A549 (cell line): ENCODE results near the gene TMEM200A. TPM values are rescaled to one million over a fixed set of nuclear protein-coding genes. Genes with fewer than 3 reads are reported as not detected.

ENCODE experiments used
- ATAC-seq, 2 experiments: fragments of 200-7000 bp in 1 of 2; fragments of >200 bp in 1 of 2; cut with Nextera tagmentation in 1 of 2; cut with Tn5 transposase in 1 of 2; 3 replicates each; pipeline versions ENCODE4 v1.8.0 to v1.9.1; 2018 to 2020; ENCODE audit warnings: mild to moderate bottlenecking in 1 of 2, moderate library complexity in 1 of 2
- CTCF ChIA-PET: fragments of 300-600 bp; sonication (Branson Sonifier 250); formaldehyde crosslinking; extraction: SDS; loops from one replicate; lab custom pipeline; 2021; ENCODE audit warnings: antibody characterized with exemption, inconsistent platforms; lab: Yijun Ruan, JAX
- POLR2A ChIA-PET: fragments of 350-600 bp; formaldehyde crosslinking; extraction: SDS; loops from one replicate; lab custom pipeline; 2021; ENCODE audit warnings: antibody characterized with exemption, inconsistent platforms; lab: Yijun Ruan, JAX
- DNase-seq, 2 experiments: peaks; one replicate each; pipeline versions ENCODE4 v3.0.0 to v3.0.0-alpha.2; 2011 to 2016; ENCODE audit warnings: low read depth in 1 of 2, low spot score in 1 of 2
- FAIRE-seq: peaks from 2 replicates; lab custom pipeline; 2011; peaks lifted over from hg19 to GRCh38; lab: Jason Lieb, UNC
- H3K27ac ChIP-seq, 2 experiments: fragments of >200 bp; sonication (Bioruptor Twin); formaldehyde crosslinking; 3 replicates each; pipeline ENCODE4 v1.5.1; 2016 to 2017
- H3K4me1 ChIP-seq: fragments of >200 bp; sonication (Bioruptor Twin); formaldehyde crosslinking; 3 replicates; pipeline ENCODE4 v1.6.1; 2016
- H3K4me2 ChIP-seq: fragments of >200 bp; sonication (Bioruptor Twin); formaldehyde crosslinking; 3 replicates; pipeline ENCODE4 v1.6.1; 2016
- H3K4me3 ChIP-seq: fragments of >200 bp; sonication (Bioruptor Twin); formaldehyde crosslinking; 3 replicates; pipeline ENCODE4 v1.5.1; 2016
- H3K9me3 ChIP-seq: fragments of >200 bp; sonication (Bioruptor Twin); formaldehyde crosslinking; 3 replicates; pipeline ENCODE4 v1.6.1; 2016
- BHLHE40 ChIP-seq: IDR thresholded peaks from 2 replicates; pipeline ENCODE4 v1.6.1; 2012; ENCODE audit warnings: low read depth, low read length, inconsistent platforms
- CEBPB ChIP-seq, 2 experiments: fragments of >200 bp in 1 of 2; sonication (Bioruptor Twin) in 1 of 2; formaldehyde crosslinking in 1 of 2; IDR thresholded peaks; 2 replicates each; pipeline ENCODE4 v1.6.1; 2012 to 2016
- CHD2 ChIP-seq: fragments of 150-350 bp; IDR thresholded peaks from 2 replicates; pipeline ENCODE4 v1.6.1; 2014; ENCODE audit warnings: low read length; ENCODE audit not compliant: partially characterized antibody
- CTCF ChIP-seq: fragments of >200 bp; sonication (Bioruptor Twin); formaldehyde crosslinking; IDR thresholded peaks from 3 replicates; pipeline ENCODE4 v1.5.1; 2016
- E2F6 ChIP-seq: IDR thresholded peaks from 2 replicates; pipeline ENCODE4 v1.6.1; 2012; ENCODE audit warnings: low read depth, borderline replicate concordance
- EHF ChIP-seq: fragments of 250-450 bp; sonication (Bioruptor Pico); IDR thresholded peaks from 2 replicates; pipeline ENCODE4 v1.5.0; 2020; ENCODE audit warnings: mild to moderate bottlenecking
- EHMT2 ChIP-seq: fragments of 200-600 bp; sonication (generic); IDR thresholded peaks from 2 replicates; pipeline ENCODE4 v1.6.1; 2016; ENCODE audit warnings: antibody characterized with exemption, low read depth, mild to moderate bottlenecking, moderate library complexity
- ESRRA ChIP-seq: fragments of 150-350 bp; IDR thresholded peaks from 2 replicates; pipeline ENCODE4 v1.6.1; 2014; ENCODE audit warnings: mild to moderate bottlenecking, low read length, borderline replicate concordance
- FOSL2 ChIP-seq, 2 experiments: fragments of 450-650 bp in 1 of 2; fragments of >200 bp in 1 of 2; sonication (Bioruptor Twin) in 1 of 2; formaldehyde crosslinking; IDR thresholded peaks; 2 replicates each; pipeline versions ENCODE4 v1.5.0 to v1.6.1; 2016 to 2020; ENCODE audit warnings: mild to moderate bottlenecking in 1 of 2, moderate library complexity in 1 of 2
- FOXS1 ChIP-seq: fragments of 250-450 bp; sonication (Bioruptor Pico); IDR thresholded peaks from 2 replicates; pipeline ENCODE4 v1.5.0; 2020; ENCODE audit warnings: mild to moderate bottlenecking, moderate library complexity
- HEYL ChIP-seq: fragments of 250-450 bp; sonication (Bioruptor Pico); IDR thresholded peaks from 2 replicates; pipeline ENCODE4 v1.8.0; 2021; ENCODE audit warnings: mild to moderate bottlenecking, moderate library complexity
- HOXA7 ChIP-seq: fragments of 250-450 bp; sonication (Bioruptor Pico); IDR thresholded peaks from 2 replicates; pipeline ENCODE4 v1.5.0; 2020; ENCODE audit warnings: mild to moderate bottlenecking, moderate library complexity
- HOXB5 ChIP-seq: fragments of 250-450 bp; sonication (Bioruptor Pico); IDR thresholded peaks from 2 replicates; pipeline ENCODE4 v1.5.0; 2020; ENCODE audit warnings: mild to moderate bottlenecking, moderate library complexity
- KDM5A ChIP-seq: fragments of 200-600 bp; sonication (generic); IDR thresholded peaks from 2 replicates; pipeline ENCODE4 v1.6.1; 2016; ENCODE audit warnings: antibody characterized with exemption, mild to moderate bottlenecking
- MAFK ChIP-seq: fragments of 450-650 bp; IDR thresholded peaks from 2 replicates; pipeline ENCODE4 v1.6.1; 2014; ENCODE audit not compliant: partially characterized antibody
- MAX ChIP-seq: IDR thresholded peaks from 2 replicates; pipeline ENCODE4 v1.6.1; 2012
- MYC ChIP-seq: IDR thresholded peaks from 2 replicates; pipeline ENCODE4 v1.6.1; 2012; ENCODE audit warnings: mild to moderate bottlenecking, inconsistent platforms, low read length, improper control_type of control experiment, borderline replicate concordance
- NFE2L2 ChIP-seq: fragments of 150-350 bp; conservative IDR thresholded peaks from 2 replicates; pipeline ENCODE4 v1.6.1; 2014; ENCODE audit warnings: low read length
- PHF8 ChIP-seq: fragments of 200-600 bp; sonication (generic); IDR thresholded peaks from 2 replicates; pipeline ENCODE4 v1.6.1; 2016; ENCODE audit warnings: low read depth, mild to moderate bottlenecking, antibody characterized with exemption, moderate library complexity, borderline replicate concordance
- POLR2AphosphoS2 ChIP-seq: conservative IDR thresholded peaks from 2 replicates; pipeline ENCODE4 v1.6.1; 2012; ENCODE audit warnings: low read length, improper control_type of control experiment, inconsistent platforms
- RCOR1 ChIP-seq: fragments of 150-350 bp; IDR thresholded peaks from 2 replicates; pipeline ENCODE4 v1.6.1; 2014; ENCODE audit warnings: antibody characterized with exemption, low read length, low read depth
- SMC3 ChIP-seq: fragments of >200 bp; sonication (Bioruptor Twin); formaldehyde crosslinking; IDR thresholded peaks from 3 replicates; pipeline ENCODE4 v1.6.1; 2018; ENCODE audit warnings: inconsistent platforms
- SREBF2 ChIP-seq: fragments of 450-650 bp; IDR thresholded peaks from 2 replicates; pipeline ENCODE4 v1.6.1; 2014; ENCODE audit warnings: mild to moderate bottlenecking, moderate library complexity
- TFCP2L1 ChIP-seq: fragments of 250-450 bp; sonication (Bioruptor Pico); IDR thresholded peaks from 2 replicates; pipeline ENCODE4 v1.5.0; 2021; ENCODE audit warnings: mild to moderate bottlenecking
- TP53 ChIP-seq: fragments of 250-450 bp; sonication (Bioruptor Pico); IDR thresholded peaks from 2 replicates; pipeline ENCODE4 v1.5.0; 2021; ENCODE audit warnings: mild to moderate bottlenecking, moderate library complexity
- USF2 ChIP-seq: fragments of 450-650 bp; IDR thresholded peaks from 2 replicates; pipeline ENCODE4 v1.6.1; 2014; ENCODE audit warnings: antibody characterized with exemption
- WGBS: methylation state at CpG from one replicate; pipeline ENCODE4 v1.1.6; 2017; ENCODE audit errors: missing lambda C conversion rate; 5-methylcytosine and 5-hydroxymethylcytosine counted together
- polyA plus RNA-seq, 4 experiments: library from polyadenylated mRNA; depleted of rRNA in 3 of 4; stranded (reverse); fragments of >200 nt; fragmentation: RNase III in 1 of 4; extraction: RNeasy Plus Mini Kit Qiagen cat#74134 plus additional on column Dnase treatment in 1 of 4; gene quantifications; 2 replicates in 3 of 4; 3 replicates in 1 of 4; pipeline ENCODE4 v1.2.3, GENCODE V29; 2011 to 2017

The TMEM200A gene
- polyA plus RNA-seq, 2 of the 4 experiments (the other 2 are of a cell fraction), result 0.03 TPM; not detected in 1

GRCh38 chr6:130385064-130385695 lies 19.4 kb downstream of the TMEM200A start:
- no peak for FAIRE-seq
- TF ChIP-seq FOSL2 (IDR thresholded peaks at IDR 0.05) (no peak), FOSL2 (CRISPR knock-in tag; IDR thresholded peaks at IDR 0.05) (no peak), USF2 (no peak), POLR2AphosphoS2 (no peak), TP53 (no peak), PHF8 (no peak), EHF (CRISPR knock-in tag) (no peak), MAFK (no peak), EHMT2 (no peak), HOXB5 (CRISPR knock-in tag) (no peak), MAX (no peak), RCOR1 (no peak), NFE2L2 (no peak), CEBPB (IDR thresholded peaks at IDR 0.05) (no peak), FOXS1 (CRISPR knock-in tag) (no peak), TFCP2L1 (CRISPR knock-in tag) (no peak), ESRRA (no peak)

GRCh38 chr6:130389142-130389541 lies 23.3 kb downstream of the TMEM200A start:
- CTCF ChIA-PET, result no interaction called here
- H3K27ac ChIP-seq, result no peak overlapping the region
- FAIRE-seq, result no peak
- no peaks in the 10 kb centered on the region for H3K9me3 ChIP-seq
- DNase-seq, result no peak
- 24% methylated on average over 3 of the region's 3 CpGs for WGBS
- no peak for ATAC-seq
- POLR2A ChIA-PET, result no interaction called here
- no peaks in the 10 kb centered on the region for H3K4me1 ChIP-seq
- H3K4me2 ChIP-seq, result no peak overlapping the region
- H3K4me3 ChIP-seq, result no peak overlapping the region
- TF ChIP-seq MYC (no peak), KDM5A (no peak), HEYL (CRISPR knock-in tag) (no peak), BHLHE40 (no peak), MAX (no peak), FOSL2 (IDR thresholded peaks at IDR 0.05) (no peak), FOSL2 (CRISPR knock-in tag; IDR thresholded peaks at IDR 0.05) (no peak), PHF8 (no peak), HOXB5 (CRISPR knock-in tag) (no peak), CHD2 (no peak), EHMT2 (no peak), SMC3 (no peak), RCOR1 (no peak)

More at GRCh38 chr6:130385064-130385695, 19.4 kb downstream of the TMEM200A start:
- H3K9me3 ChIP-seq, result no peaks in the 10 kb centered on the region
- no peak for DNase-seq
- ATAC-seq, result no peak
- WGBS, result 22% methylated on average over 5 of the region's 5 CpGs
- no peak overlapping the region for H3K4me3 ChIP-seq
- H3K4me1 ChIP-seq, result no peaks in the 10 kb centered on the region
- CTCF ChIA-PET, result no interaction called here
- no peak overlapping the region for H3K27ac ChIP-seq
- POLR2A ChIA-PET, result no interaction called here
- H3K4me2 ChIP-seq, result no peak overlapping the region

- 10% methylated on average over 3 of the region's 3 CpGs for WGBS
- no peak for ATAC-seq
- CTCF ChIA-PET, result no interaction called here
These were observed 25.1 kb downstream of the TMEM200A start for GRCh38 chr6:130390890-130391289.

More at GRCh38 chr6:130390890-130391289, 25.1 kb downstream of the TMEM200A start:
- no peak for FAIRE-seq
- TF ChIP-seq CTCF (no peak), SREBF2 (no peak), E2F6 (no peak), HOXA7 (no peak), HEYL (CRISPR knock-in tag) (no peak), BHLHE40 (no peak), MAX (no peak), FOXS1 (CRISPR knock-in tag) (no peak)
- TF ChIP-seq, all 56 proteins: peak for 0
- no peak for DNase-seq
- Histone ChIP-seq H3K4me2 (no peak overlapping the region), H3K4me1 (no peaks in the 10 kb centered on the region), H3K9me3 (no peaks in the 10 kb centered on the region), H3K27ac (no peak overlapping the region), H3K4me3 (no peak overlapping the region)
- POLR2A ChIA-PET, result no interaction called here
